Sciatic nerve (tissue), 2 donors: ENCODE results near the gene C19orf25. TPM values are rescaled to one million over a fixed set of nuclear protein-coding genes. Genes with fewer than 3 reads are reported as not detected.

Source experiments
- ATAC-seq: fragments of 200-7000 bp; cut with Tn5 transposase; one replicate; pipeline ENCODE4 v1.9.1; 2020; ENCODE audit warnings: mild to moderate bottlenecking, moderate library complexity
- DNase-seq: peaks from one replicate; pipeline ENCODE4 v3.0.0-alpha.2; 2020; ENCODE audit warnings: low spot score
- intact Hi-C: fragments of 100-400 bp; cut with DNase I; formaldehyde crosslinking; loops from one replicate; pipeline ENCODE4 v1.14.2; 2022
- total RNA-seq: library from RNA; stranded (reverse); fragmentation: NEBNext Ultra II Directional; extraction: Animal tissue kit (Norgen Biotek cat#: 25700); gene quantifications from one replicate; pipeline ENCODE4 v1.2.1, GENCODE V29; 2021
- donor health status: DM: no; HTN: no; CAD: no.
- donor health status: DM: no; HTN: no; CAD: no.

Gene C19orf25
- total RNA-seq, 1 donor from 2014 or later: 22.1 TPM

DNA sequence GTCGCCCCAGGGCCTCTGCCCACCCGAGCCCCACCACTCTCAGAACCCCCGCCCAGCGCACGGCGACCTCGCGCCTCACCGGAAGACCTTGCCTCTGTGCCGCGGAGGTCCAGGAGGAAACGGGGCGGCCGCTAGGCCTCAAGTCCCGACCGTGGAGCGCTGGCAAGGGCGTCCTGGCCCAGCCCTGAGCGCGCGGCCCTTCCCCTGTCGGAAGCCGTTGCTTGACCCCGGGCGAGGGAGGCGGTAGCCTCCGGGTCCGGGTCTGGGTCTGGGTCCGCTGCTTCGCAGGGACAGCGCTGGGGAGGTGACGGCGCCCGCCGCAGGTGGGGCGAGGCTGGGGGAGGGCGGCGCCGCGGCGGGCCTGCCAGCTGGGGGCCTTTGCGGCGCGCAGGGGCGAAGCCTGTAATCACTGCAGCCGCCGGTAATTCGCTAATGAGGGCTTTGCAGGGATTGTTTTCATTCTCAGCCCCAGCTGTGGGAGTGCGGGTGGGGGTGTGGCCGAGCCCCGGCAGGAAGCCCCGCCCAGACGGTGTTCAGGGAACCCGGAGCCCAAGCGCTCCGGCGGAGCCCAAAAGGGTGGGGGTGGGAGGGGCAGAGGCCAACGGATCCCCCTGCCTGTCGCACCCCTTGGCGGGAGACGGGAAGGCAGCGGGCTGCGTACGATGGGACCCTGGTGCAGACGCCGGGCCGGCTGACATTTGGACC is 8.6 kb downstream of the C19orf25 start:
- DNase-seq (no peak), ATAC-seq (peak; percentile 40)
- intact Hi-C loops: no loop called here

DNA sequence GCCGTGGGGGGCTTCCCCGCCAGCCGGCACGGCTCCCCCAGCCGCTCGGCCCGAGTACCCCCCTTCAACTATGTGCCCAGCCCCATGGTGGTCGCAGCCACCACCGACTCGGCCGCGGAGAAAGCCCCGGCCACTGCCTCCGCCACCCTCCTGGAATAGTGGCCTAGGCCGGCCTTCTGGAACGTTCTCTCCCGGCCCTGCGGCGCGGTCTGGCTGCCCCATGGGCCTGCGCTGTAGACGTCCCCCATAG is 9.0 kb downstream of the C19orf25 start:
- DNase-seq: no peak
- intact Hi-C loops: no loop called here
- ATAC-seq: no peak

DNA sequence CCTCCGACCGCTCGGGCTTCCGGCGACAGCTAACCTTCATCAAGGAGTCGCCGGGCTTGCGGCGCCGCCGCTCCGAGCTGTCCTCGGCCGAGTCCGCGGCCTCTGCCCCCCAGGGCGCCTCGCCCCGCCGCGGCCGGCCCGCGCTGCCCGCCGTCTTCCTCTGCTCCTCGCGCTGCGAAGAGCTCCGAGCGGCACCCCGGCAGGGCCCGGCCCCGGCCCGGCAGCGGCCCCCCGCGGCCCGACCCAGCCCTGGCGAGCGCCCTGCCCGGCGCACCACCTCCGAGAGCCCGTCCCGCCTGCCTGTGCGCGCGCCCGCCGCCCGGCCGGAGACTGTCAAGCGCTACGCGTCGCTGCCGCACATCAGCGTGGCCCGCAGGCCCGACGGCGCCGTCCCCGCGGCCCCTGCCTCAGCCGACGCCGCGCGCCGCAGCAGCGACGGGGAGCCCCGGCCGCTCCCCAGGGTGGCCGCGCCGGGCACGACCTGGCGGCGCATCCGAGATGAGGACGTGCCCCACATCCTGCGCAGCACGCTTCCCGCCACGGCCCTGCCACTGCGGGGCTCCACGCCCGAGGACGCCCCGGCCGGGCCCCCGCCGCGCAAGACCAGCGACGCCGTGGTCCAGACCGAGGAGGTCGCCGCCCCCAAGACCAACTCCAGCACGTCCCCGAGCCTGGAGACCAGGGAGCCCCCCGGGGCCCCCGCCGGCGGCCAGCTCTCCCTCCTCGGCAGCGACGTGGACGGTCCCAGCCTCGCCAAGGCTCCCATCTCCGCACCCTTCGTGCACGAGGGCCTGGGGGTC is 9.6 kb downstream of the C19orf25 start:
- intact Hi-C loops: no loop called here
- ATAC-seq (no peak), DNase-seq (no peak)

DNA sequence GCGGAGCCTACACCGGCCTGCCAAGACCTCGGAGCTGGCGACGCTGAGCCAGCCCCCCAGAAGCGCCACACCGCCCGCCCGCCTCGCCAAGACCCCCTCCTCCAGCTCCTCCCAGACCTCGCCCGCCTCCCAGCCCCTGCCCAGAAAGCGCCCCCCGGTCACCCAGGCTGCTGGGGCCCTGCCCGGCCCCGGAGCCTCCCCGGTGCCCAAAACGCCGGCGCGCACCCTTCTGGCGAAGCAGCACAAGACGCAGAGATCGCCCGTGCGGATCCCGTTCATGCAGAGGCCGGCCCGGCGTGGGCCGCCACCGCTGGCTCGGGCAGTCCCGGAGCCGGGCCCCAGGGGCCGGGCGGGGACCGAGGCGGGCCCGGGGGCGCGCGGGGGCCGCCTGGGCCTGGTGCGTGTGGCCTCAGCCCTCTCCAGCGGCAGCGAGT is 10.2 kb downstream of the C19orf25 start:
- DNase-seq (no peak), ATAC-seq (no peak)
- intact Hi-C loops: no loop called here

DNA sequence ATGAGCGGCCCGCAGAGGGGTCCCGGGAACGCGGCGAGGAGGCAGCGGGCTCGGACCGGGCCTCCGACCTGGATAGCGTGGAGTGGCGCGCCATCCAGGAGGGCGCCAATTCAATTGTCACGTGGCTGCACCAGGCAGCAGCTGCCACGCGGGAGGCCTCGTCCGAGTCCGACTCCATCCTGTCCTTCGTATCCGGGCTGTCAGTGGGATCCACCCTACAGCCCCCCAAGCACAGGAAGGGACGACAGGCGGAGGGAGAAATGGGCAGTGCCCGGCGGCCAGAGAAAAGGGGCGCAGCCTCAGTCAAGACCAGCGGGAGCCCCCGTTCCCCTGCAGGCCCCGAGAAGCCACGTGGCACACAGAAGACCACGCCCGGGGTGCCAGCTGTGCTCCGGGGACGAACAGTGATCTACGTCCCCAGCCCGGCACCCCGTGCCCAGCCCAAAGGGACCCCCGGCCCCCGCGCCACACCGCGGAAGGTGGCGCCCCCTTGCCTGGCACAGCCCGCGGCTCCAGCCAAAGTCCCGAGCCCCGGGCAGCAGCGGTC is 10.7 kb downstream of the C19orf25 start:
- DNase-seq: no peak
- intact Hi-C loops: no loop called here
- ATAC-seq: no peak

DNA sequence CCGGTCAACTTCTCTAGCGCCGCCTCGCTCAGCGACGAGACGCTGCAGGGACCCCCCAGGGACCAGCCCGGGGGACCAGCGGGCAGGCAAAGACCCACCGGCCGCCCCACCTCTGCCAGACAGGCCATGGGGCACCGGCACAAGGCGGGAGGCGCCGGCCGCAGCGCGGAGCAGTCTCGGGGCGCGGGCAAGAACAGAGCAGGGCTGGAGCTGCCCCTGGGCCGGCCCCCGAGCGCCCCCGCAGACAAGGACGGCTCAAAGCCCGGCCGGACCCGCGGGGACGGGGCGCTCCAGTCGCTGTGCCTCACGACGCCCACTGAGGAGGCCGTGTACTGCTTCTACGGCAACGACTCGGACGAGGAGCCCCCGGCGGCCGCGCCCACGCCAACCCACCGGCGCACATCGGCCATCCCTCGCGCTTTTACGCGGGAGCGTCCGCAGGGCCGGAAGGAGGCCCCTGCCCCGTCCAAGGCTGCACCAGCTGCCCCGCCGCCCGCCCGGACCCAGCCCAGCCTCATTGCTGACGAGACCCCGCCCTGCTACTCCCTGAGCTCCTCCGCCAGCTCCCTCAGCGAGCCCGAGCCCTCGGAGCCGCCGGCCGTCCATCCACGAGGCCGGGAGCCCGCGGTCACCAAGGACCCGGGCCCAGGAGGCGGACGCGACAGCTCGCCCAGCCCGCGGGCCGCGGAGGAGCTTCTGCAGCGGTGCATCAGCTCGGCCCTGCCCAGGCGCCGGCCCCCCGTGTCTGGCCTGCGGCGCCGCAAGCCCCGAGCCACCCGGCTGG is 11.3 kb downstream of the C19orf25 start:
- DNase-seq: no peak

DNA sequence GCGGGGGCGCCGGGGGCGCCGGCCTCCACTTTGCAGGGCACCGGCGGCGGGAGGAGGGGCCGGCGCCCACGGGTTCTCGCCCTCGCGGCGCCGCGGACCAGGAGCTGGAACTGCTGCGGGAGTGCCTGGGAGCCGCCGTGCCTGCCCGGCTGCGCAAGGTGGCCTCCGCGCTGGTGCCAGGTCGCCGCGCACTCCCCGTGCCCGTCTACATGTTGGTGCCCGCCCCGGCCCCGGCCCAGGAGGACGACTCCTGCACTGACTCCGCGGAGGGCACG is 11.9 kb downstream of the C19orf25 start:
- DNase-seq (no peak), ATAC-seq (no peak)
- intact Hi-C loops: no loop called here

More for the DNA sequence above, 11.3 kb downstream of the C19orf25 start:
- intact Hi-C loops: no loop called here
- ATAC-seq: no peak

DNA sequence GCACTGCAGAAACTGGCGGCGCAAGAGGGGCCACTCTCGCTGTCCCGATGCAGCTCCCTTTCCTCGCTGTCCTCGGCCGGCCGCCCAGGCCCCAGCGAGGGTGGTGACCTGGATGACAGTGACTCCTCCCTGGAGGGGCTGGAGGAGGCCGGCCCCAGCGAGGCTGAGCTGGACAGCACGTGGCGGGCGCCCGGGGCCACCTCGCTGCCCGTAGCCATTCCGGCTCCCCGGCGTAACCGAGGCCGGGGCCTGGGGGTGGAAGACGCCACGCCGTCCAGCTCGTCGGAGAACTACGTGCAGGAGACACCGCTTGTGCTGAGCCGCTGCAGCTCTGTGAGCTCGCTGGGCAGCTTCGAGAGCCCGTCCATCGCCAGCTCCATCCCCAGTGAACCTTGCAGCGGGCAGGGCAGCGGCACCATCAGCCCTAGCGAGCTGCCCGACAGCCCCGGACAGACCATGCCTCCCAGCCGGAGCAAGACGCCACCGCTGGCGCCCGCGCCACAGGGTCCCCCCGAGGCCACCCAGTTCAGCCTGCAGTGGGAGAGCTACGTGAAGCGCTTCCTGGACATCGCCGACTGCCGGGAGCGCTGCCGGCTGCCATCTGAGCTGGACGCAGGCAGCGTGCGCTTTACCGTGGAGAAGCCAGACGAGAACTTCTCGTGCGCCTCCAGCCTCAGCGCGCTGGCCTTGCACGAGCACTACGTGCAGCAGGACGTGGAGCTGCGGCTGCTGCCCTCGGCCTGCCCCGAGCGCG is 12.4 kb downstream of the C19orf25 start:
- ATAC-seq (no peak), DNase-seq (no peak)
- intact Hi-C loops: no loop called here

DNA sequence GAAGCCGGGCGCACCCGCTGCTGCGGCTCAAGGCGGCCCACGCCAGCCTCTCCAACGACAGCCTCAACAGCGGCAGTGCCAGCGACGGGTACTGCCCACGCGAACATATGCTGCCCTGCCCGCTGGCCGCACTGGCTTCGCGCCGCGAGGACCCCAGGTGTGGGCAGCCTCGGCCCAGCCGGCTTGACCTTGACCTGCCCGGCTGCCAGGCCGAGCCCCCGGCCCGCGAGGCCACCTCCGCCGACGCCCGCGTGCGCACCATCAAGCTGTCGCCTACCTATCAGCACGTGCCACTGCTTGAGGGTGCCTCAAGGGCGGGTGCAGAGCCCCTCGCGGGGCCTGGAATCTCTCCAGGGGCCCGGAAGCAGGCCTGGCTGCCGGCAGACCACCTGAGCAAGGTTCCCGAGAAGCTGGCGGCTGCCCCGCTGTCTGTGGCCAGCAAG is 13.0 kb downstream of the C19orf25 start:
- ATAC-seq: no peak
- DNase-seq: no peak
- intact Hi-C loops: no loop called here

DNA sequence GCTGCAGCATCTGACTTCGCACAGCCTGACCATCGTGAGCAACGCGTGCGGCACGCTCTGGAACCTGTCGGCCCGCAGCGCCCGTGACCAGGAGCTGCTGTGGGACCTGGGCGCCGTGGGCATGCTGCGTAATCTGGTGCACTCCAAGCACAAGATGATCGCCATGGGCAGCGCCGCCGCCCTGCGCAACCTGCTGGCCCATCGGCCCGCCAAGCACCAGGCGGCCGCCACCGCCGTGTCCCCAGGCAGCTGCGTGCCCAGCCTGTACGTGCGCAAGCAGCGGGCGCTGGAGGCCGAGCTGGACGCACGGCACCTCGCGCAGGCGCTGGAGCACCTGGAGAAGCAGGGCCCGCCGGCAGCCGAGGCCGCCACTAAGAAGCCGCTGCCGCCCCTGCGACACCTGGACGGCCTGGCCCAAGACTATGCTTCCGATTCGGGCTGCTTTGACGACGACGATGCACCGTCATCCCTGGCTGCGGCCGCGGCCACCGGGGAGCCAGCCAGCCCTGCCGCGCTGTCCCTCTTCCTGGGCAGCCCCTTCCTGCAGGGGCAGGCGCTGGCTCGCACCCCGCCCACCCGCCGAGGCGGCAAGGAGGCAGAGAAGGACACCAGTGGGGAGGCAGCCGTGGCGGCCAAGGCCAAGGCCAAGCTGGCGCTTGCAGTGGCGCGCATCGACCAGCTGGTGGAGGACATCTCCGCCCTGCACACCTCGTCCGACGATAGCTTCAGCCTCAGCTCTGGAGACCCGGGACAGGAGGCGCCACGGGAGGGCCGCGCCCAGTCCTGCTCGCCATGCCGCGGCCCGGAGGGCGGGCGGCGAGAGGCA is 13.6 kb downstream of the C19orf25 start:
- no peak for DNase-seq
- ATAC-seq: no peak
- intact Hi-C loops: no loop called here

DNA sequence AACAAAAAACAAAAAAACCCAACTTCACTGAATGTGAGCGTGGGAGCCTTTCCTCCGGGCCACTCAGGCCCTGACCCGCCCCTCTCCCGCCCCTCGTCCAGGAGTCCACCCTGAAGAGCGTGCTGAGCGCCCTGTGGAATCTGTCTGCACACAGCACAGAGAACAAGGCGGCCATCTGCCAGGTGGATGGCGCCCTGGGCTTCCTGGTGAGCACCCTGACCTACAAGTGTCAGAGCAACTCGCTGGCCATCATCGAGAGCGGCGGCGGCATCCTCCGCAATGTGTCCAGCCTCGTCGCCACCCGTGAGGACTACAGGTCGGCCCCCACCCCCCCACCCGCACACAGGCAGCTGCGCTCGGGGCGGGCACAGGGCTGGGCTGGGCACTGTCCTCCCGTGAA is 17.2 kb downstream of the C19orf25 start:
- ATAC-seq: no peak
- intact Hi-C loops: no loop called here

DNA sequence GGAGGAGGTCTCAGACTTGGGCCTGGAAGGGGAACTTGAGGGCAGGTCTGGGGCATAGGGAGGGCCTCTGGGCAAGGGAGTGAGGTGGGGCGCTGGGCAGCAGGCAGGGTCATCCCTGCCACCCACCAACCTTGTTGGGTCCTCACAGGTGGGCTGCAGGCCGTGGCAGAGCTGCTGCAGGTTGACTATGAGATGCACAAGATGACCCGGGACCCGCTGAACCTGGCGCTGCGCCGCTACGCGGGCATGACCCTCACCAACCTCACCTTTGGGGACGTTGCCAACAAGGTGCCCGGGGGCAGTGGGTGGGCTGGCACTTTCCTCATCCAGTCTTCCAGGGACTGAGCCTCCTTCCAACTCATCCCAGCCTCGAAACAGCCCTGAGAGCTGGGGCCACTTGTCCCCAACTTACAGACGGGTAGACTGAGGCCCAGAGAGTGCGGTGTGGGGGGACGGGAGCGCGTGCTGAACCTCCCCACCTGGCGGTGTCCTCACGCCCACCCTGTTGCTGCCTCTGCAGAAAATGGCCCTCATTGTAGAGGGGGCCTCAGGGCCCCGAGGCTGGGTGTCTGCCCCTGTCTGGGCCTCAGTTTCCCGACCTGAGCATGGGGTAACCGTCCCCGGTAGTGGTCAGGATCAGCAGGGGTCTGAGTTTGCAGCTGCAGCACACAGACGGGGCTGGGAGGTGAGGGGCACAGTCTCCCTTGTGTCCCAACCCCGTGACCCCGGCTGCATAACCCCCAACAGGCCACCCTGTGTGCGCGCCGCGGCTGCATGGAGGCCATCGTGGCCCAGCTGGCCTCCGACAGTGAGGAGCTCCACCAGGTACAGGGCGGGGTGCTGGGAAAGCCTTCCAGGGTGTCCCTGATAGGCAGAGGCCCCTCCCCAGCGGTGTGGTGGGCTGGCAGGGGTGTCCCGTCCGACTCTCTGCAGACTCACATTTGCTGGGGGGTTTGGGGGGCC is 18.7 kb downstream of the C19orf25 start:
- DNase-seq (no peak), ATAC-seq (peak; percentile 12)
- intact Hi-C loops: no loop called here

More for the DNA sequence above, 17.2 kb downstream of the C19orf25 start:
- no peak for DNase-seq

DNA sequence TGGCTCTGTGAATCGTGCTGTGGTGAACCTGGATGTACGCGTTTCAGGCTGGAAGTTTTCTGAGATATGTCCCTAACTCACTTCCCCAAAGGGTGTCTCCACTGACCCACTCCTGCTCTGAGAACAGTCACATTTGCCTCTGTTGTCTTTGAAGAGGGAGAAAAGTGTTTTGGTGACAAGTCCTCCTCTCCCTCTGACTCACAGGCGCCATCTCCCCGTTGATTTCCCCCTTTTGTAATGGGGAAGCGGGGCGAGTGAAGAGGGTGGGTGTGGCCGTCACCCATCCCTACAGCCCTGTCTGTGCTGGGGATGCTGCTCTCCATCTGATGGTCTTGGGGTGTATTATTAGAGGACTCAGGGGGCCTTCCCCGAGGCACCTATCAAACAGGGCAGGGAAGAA is 19.5 kb downstream of the C19orf25 start:
- ATAC-seq: no peak
- DNase-seq: no peak
- intact Hi-C loops: no loop called here

DNA sequence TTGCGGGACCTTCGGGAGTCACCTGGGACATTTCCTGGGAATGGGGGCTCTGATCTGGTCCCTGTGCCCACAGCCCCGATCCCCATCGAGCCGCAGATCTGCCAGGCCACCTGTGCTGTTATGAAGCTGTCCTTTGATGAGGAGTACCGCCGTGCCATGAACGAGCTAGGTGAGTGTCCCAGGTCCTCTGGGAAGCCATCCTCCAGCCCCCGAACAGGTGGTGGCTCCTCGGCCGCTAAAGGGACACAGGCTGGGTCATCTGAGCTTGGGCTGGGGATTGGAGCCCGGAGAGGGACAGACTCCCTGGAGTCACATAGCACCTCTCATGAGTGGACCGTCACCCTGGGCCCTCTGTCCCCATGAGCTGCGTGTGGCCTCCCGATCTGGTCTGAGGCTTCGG is 21.1 kb downstream of the C19orf25 start:
- DNase-seq: no peak
- no peak for ATAC-seq
- intact Hi-C loops: no loop called here

DNA sequence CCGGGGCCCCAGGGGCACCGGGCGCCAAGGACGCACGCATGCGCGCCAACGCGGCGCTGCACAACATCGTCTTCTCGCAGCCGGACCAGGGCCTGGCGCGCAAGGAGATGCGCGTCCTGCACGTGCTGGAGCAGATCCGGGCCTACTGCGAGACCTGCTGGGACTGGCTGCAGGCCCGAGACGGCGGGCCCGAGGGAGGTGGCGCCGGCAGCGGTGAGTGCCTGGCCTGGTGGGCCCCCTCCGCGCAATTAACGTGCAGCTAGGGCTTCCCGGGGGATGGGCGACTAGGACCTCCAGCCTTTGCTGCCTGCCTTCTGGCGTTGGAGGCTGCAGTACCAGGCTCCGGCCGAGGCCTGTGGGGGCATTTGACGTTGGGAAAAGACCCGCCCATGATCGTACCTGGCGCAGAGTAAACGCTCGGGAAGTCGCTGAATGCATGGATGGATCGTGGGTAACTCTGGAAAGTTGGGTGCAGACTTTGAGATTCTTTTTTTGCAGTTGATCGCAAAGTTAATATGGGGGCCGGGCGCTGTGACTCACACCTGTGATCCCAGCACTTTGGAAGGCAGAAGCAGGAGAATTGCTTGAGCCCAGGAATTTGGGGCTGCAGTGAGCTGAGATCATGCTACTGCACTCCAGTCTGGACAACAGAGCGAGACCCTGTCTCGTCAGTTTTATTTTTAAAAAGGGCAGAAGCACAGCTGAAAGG is 21.8 kb downstream of the C19orf25 start:
- ATAC-seq (no peak), DNase-seq (no peak)
- intact Hi-C loops: no loop called here

DNA sequence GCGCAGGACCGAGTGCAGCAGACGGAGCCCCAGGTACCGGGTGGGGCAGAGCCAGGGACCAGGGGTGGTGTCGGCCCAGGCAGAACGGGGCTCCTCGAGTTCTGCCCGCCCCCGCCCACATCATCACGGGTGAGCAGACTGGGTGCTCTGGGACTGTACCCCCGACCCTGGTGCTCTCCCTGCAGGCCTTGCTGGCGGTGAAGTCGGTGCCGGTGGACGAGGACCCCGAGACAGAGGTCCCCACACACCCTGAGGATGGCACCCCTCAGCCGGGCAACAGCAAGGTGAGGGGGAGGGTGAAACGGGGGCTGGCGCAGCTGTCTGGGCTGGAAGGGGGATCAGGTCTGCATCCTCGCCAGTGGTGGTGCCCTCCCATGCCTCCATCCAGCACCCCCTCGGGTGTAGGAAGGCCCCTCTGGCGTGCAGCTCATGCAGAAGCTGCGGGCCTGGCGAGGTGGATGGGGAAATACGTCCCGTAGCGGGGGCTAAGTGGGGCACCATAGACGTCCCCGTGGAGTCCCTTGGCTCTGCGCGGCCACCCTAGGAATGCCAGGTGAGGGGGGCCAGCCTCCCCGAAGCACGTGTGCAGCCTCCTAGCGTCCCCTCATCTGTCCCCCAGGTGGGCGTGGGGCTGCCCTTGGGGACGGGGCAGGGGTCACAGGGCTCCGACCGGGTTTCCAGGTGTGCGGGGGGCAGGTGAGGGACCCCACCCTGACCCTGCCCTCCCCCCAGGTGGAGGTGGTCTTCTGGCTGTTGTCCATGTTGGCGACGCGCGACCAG is 22.7 kb downstream of the C19orf25 start:
- DNase-seq (no peak), ATAC-seq (no peak)
- intact Hi-C loops: no loop called here
